ENCODE results near the gene GTF2A1.

The GTF2A1 gene

DNA sequence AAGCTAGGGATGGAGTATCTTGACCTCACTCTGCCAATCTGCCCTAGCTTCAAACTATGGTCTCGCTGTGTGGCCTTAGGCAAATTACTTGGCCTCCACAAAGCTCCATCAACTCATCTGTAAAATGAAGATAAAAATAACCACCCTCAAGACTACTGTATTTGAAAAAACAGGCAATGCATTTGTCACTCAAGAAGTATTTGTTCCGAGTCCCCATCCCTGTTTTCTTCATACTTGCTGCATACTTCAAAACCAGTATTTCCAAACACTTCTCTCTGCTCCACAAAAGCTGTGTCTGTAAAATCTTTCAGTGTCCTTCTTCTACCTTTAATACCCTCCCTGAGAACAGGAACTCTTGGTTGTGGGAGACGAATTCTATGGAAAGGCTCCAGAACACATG lies 47.9 kb downstream of the GTF2A1 start:
- DNase-seq = no peak

DNA sequence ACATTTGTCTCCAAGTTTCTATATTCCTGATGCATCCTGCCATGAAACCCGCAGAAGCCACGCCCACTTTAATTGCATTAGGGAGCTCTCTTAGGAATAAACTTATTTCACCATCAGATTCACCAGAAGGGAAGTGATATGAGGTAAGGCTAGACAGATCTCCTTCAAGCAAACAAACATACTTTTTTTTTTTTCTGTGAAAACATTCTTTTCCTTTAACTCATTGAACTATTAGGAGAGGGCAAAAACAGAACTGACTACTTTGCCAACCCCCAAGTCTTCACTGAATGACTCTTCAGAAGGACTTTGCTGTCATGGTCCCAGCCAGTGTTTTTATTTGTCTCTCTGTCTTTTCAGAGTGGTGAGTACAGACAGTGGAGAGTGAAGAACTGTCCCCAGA lies 48.4 kb downstream of the GTF2A1 start:
- no peak for DNase-seq

DNA sequence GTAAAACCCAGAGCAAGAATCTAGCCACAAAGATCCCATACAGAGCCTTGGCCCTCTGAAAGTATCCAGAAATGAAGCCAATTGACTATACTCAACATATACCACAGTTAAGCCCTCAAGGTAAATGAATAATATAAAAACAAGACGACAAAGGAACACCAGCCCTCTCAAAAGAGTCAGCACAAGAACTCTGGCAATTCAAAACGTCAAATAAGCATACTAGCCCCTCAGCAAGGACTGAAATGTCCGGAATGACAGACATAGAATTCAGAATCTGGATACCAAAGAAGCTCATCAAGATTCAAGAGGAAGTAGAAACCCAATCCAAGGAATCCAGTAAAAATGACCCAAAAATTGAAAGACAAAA lies 49.9 kb downstream of the GTF2A1 start:
- DNase-seq = no peak

DNA sequence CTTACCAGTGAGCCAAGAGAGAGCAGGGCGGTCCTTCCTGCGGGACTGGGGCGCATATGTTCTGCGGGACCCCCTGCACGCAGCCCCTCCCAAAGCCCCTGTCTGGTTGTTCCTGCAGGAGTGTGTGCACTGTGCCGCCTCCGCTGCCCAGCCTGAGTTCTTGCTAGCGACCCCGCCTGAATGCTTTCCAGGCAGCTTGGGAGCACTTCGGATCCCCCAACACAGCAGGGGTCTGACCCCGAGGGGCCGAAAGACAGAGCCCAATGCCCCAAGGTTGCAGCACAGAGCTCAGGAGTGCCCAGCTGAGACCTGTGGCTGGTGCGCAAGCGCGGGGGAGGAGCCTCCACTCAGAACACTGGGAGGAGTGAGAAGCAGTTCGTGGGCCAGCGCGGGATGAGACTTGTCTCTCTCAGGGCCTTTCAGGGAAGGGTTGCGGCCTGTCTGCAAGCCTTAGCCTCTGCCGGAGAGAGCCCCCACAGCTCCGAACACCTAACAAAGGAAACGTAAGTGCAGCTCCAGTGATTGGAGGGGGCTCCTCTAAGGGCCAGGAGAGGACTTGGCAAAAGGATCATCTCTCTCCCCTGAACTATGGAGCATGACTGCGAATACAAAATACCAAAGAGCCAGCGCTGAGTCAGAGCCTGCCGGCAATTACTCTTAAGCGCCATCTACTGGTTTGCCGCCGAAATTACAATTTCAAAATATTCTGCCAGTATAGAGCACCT lies 50.5 kb downstream of the GTF2A1 start:
- peak; percentile 91 for DNase-seq

DNA sequence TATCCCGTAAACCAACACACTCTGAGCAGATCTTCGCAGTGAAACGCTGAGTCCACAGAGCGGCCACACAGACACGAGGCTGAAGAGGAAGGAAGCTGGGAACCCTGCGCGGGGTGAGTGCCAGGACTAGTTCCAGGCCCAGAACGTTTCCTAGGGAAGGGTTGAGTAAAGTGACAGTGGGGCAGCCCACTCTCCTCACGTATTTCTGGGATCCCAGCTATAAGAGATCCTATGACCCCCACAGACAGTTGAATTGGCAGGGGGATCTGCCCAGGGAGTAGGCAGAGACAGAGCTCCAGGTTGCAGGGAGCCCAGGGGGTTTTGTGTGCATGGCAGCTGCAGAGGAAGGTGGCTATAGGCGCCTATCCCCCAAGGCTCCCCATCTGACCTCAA lies 51.1 kb downstream of the GTF2A1 start:
- no peak for DNase-seq

DNA sequence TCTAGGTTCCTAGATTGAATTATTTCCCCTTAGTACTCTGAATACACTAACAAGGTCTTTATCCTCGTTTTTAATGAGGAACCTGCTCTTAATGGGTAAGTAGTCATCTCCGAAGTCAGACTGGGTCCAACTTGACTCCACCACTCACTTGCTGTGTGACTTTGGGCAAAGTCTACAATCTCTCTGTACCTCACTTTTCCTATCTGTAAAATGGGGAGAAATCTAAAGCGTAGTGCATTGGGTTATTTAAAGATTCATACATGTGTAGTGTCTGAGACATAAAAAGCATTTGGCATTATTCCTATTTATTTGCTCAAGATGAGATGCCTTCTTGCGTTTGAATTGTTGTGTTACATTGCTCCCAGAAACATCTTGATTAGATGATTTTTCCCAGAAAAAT lies 51.5 kb downstream of the GTF2A1 start:
- DNase-seq = no peak

DNA sequence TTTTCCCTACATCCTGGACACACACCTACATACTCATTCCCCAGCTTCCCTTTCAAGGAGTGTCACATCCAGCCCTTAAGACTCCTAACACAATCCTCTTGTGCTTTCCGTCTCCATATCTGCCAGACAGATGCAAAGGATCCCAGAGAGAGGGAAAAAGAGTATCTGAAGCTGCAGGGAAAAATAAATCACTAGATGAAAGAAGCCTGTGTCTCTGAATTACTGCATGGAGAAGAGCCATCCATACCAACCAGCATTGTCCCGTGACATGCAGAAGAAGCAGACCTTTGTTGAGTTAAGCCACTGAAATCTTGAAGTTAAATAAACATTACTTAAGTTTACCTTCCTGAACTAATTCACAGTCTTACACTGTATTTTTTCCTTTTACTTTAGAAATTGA lies 54.6 kb downstream of the GTF2A1 start:
- no peak for DNase-seq

DNA sequence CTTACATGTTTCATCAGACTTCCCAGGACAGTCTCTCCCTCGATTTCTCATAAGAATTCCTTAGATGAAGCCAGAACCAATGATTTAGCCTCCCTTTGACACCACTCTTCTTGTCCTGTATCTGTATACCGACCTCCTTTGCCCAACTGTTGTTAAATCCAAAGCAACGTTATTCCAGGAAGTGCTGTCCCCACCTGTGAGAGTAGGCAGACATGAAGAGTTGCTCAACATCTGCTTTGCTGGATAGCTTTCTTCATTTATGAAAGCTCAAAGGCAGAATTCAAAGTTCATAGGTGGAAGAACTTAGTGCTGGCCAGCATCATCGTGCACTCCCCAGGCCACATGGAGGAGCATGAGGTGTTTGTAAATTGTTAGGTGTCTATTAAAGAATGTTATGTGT lies 55.6 kb downstream of the GTF2A1 start:
- no peak for DNase-seq

DNA sequence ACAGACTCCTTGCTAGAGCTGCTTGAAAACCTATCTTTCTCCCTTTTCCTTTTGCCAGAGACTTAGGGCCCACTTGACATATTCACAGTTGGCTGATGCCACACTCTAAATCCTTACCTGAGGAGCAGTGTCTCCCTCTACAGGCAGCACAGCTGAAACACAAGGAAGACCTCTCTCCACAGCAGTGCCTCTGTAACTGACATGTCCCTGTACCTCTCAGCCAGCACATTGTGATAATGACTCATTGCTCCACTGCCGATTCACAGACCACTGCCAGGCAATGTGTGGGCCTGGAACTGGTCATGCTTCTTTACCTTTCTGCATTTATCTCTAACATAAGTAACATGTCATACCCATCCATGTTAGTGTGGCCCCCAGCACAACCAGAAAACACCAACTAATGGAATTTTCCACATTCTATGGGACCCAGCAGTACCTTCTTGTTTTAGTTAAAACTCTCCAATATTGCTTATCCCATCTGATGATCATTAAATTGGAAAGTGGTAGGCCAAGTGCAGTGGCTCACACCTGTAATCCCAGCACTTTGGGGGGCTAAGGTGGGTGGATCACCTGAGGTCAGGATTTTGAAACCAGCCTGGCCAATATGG lies 56.5 kb downstream of the GTF2A1 start:
- peak; percentile 89 for DNase-seq

DNA sequence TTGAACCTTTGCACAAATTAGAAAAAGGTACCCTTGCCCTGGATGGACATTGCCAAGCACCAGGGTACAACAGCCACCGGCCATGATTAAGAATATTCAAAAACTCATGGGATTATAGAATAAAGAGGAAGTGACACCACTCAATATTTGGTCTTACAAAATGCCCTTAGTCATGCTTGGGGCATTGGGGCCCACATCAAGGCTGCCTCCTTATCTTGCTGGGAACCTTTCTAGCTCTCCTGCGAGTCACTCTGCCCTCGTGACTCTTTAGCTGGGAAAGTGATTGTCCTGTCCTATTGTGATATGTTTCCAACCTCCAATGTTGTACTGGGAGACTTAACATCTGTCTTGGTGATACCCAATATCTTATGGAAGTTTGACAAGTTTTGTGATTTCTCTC lies 57.8 kb downstream of the GTF2A1 start:
- peak; percentile 85 for DNase-seq

DNA sequence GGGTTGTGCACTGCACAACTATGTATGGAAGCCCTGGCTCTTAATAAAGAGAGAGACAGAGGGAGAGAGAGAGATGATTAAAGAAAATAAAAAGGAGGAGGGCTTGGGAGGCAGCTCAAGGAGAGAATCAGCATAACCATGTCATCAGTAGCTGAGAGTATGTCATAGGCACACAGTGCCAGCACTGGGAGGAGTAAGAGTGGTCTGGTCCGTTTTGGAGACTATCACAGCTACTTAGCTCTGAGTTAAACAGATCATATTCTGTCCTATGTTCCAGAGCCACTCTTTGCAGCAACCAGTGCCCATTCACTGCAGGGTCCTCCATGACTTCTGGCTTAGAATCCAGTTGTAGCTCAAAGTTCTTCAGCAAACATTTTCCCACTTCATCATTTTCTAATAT lies 59.0 kb downstream of the GTF2A1 start:
- no peak for DNase-seq

DNA sequence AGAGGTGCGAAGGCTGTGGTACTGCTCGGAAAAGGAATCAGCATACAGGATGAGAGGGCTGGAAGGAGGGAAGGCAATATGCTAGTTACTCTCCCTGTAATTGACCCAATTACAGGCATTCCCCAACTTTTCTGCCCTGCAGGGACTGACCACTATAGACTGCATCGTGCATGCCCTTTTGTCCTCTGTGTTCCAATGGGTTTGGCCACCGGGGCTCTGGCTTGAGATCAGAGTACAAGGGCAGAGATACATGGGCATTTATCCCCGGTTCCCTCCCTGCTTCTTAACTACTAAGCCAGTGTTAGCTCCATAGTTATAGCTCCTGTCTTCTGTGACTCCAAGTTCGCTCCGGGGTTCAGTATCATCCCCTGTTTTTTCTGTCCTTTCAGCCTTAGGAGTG lies 59.7 kb downstream of the GTF2A1 start:
- no peak for DNase-seq

DNA sequence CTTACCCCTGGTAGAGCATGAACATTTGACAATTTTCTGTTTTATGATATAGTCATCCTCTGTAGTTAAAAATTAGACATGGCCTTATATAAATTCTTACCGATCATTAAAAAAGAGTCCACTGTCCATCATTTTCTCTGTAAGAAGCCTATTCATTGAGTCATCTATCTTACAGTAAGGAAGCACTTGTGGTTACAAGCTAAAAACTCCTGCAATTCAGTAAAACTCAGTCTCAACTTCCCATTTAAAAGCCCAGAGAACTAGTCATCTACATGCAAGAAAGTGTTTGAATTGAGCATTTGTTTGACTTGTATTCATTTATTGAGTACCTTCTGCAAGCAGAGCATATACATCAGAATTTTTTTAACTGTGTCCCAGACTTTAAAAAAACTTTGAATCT lies 63.3 kb downstream of the GTF2A1 start:
- DNase-seq = peak; percentile 11

DNA sequence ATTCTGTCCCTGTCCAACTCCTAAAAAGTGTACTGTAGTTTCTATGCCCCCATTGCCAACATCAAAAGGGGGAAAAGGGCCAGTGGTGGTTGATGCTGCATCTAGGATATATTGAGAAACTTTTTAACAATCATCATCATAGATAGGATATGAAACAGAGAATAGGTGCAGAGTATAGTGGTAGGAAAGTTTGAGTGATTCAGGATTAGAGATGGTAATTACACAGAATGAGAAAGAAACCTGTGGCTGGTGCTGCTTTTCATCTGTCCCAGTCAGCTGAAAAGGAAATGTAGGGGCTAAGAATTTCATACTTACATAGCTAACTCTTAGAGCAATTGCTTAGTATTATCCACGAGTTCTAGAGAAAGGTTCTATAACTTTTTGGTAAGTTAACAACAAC lies 67.6 kb downstream of the GTF2A1 start:
- no peak for DNase-seq

DNA sequence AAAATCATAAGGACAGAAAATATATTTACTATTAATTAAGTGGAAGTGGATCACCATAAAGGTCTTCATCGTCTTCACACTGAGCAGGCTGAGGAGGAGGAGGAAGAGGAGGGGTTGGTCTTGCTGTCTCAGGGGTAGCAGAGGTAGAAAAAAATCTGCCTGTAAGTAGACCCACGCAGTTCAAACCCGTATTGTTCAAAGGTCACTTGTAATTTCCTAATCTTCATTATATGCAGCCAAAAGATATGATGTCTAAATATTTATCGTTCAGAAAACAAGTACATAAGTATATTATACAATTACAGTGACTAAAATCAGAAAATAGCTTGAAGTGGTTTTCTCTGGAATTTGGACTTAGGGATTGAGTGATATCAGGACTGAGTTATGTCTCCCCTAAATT lies 72.1 kb downstream of the GTF2A1 start:
- DNase-seq = no peak

DNA sequence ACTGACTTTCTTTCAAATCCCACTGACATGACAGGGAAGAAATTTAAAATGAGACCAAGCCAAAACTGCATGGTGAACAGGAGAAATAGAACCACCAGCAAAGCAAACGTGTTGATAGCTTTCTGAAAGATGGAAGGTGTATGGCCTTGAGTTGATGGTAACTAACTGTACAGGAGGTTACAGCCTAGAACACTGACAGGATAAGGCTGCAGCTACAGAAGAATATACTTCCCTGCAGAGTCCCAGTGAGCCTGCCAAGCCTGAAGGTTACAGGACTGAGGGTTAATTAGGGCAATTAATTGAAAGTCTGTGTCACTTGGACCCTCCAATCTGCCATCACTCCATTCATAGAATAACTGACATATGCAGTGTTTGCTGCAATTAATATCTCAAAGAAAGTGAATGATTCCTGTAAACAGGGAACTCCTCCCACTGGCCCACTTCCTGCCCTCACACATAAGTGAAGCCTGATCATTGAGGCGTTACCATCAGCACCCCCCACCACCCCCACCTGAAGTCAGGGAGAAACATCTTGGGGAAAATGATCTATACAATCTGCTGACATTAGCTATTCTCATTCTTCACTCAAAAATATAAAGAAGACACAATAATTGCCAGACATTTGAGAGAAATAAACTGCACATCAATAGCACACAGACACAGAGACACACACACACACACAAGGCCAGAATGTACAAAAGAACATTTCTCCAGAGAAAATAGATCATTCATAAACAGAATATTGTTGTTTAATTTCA lies 73.4 kb downstream of the GTF2A1 start:
- DNase-seq = no peak

DNA sequence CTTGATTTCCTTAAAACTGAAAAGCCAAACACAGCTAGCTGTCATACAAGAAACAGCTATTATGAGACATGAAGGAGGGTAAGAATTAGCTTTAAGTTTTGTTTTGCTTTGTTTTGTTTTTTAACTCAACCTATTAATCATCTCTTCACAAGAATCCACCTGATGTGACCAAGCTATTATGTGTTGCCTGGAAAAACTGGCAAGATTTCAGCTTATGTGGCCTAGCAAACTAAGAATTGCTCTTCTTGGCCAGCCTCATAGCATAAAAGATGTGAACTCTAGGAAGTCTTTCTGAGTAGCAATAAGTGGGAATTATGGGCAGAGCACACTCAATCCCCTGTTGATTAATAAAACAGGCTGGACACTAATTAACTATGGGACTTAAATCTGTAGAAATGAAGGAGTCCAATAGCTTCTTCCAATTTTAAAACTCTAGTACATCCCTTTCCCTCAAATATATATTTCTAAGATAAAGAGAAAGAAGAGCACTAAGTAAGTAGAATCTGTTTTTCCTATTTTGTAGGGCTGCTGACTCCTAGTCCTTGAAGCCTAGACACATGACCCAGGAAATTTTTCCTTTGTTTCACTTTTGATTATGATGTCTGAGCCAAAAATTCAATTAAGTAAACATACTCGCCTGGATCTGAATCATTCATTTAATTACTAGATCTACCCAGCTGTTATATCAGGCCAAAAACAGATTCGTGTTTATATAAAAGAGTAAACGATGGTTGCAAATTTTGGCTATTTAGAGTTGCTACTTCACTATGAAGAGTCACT lies 75.7 kb downstream of the GTF2A1 start:
- no peak for DNase-seq

DNA sequence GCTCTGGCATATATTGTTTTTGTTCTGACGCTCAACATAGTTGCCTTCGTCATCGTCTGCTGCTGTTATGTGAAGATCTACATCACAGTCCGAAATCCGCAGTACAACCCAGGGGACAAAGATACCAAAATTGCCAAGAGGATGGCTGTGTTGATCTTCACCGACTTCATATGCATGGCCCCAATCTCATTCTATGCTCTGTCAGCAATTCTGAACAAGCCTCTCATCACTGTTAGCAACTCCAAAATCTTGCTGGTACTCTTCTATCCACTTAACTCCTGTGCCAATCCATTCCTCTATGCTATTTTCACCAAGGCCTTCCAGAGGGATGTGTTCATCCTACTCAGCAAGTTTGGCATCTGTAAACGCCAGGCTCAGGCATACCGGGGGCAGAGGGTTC lies 77.0 kb downstream of the GTF2A1 start:
- no peak for DNase-seq

DNA sequence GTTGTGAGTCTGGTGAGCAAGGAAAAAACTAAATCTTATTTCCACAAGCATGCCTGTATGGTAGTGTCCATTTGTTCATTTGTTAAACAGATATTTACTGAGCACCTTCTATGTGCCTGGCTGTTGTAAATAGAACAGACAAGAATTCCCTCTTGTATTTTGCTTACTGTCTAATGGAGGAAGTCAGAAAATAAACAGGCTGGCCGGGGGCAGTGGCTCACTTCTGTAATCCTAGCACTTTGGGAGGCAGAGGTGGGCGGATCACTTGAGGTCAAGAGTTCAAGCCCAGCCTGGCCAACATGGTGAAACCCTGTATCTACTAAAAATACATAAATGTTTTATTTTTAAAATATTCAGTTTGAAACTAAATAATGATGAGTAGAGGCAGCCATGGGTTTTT lies 79.3 kb downstream of the GTF2A1 start:
- no peak for DNase-seq

DNA sequence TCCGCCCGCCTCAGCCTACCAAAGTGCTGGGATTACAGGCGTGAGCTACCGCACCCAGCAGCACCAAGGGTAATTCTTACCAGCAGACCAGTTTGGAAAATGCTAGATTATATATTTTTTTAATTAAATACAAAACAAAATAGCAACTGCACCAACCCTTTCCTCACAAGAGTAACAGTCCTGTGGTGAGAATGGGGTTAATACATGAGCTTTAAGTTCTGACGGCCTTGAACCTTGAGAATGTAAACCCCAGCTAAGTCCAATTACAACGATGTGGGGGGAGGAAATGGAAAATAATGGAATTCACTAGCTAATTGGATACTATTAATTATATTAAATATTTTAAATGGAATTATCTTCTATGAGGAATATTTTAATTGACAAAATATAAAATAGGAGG lies 82.3 kb downstream of the GTF2A1 start:
- no peak for DNase-seq

DNA sequence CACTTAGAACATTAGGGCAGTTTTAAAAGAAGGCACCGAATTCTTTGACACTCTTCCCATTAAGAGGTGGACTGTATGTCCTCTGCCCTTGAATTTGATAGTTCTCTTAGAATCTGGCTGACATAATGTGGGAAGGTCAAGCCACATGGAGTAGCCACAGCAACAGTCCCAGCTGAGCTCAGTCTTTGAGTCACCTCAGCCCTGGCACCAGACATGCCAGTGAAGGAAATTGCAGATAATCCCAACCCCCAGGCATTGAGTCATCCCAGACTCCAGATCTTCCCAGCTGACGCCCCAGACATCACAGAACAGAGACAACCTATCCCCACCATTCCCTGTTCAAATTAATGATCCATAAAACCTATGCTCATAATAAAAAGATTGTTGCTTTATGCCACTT lies 83.4 kb downstream of the GTF2A1 start:
- DNase-seq = no peak

DNA sequence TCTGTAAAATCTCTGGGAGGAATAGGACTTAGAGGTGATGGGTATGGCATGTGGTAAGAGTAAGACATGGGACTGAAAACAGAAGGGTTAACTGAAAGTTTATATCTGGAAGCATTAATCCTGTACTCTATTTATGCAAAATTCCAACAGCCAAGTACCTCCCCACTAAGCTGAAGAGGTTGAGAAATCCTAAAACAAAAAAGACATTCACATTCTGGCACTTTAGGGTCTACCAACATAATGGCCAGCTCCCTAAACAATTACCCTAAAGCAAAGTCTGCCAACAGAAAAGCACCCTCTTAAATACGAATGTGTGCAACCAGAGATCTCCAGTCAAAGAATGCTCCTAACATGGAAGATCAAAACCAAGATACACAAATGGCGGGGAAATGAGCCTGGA lies 87.4 kb downstream of the GTF2A1 start:
- no peak for DNase-seq

DNA sequence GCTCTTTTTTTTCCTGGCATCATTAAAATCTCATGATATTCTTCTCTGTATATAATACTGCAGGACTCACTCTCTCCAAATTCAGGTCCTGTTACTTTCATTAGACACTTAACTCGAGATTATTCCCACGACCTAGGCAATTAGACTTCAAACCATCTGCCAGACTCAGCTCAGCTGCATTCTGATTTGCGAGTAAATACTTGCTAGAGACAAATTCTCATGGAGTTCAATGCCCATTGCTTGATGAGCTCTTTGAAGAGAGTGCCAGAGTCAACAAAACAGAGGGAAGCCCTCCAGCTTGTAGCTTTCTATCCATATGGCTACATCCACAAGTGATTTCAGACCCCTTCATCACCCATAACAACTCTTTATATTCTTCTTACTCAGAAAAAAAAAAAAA lies 88.3 kb downstream of the GTF2A1 start:
- DNase-seq = no peak

DNA sequence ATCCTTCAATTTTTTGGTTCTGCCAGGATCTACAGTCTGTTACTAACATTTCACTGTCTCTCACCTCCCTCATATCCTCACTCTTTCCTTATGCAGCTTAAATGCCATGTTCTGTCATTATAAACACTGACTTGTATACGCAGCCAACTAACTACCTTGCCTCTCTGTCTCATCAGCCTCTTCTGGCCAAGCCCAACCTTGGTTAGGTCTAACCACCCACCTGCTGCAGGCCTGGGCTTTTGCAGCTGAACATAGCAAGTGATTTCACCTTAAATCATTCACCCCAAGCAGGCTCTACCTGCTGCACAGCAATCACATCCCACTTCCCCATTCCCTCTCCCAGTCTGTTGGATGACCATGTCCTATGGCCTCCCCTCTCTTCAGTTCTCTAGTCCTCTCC lies 91.5 kb downstream of the GTF2A1 start:
- no peak for DNase-seq
